ENCODE measurements around the gene POLR3A.

- no peak for TF ChIP-seq CTCF (IDR thresholded peaks at IDR 0.05; ENCODE audit: low read depth, low read length)
- TF ChIP-seq POLR2A (IDR thresholded peaks at IDR 0.05; ENCODE audit: extremely low read depth, insufficient read length): peak; percentile 6
Measured at GRCh38 chr10:78042752-78043104, 13.4 kb upstream of the POLR3A start.

All from NB4 (cell line).